SK-N-MC (cell line): ENCODE measurements around the gene CSF1.

Experiments used
- EZH2 ChIP-seq: fragments of 200-600 bp; sonication (generic); IDR thresholded peaks from one replicate; pipeline ENCODE4 v1.6.1; 2017; ENCODE audit warnings: antibody characterized with exemption
- POLR2AphosphoS5 ChIP-seq: IDR thresholded peaks from 2 replicates; pipeline ENCODE4 v1.6.1; 2012; ENCODE audit warnings: mild to moderate bottlenecking, low read depth, low read length, borderline replicate concordance

GRCh38 chr1:109969907-109970306 lies 59.3 kb downstream of the CSF1 start:
- TF ChIP-seq POLR2AphosphoS5 (no peak), EZH2 (no peak)
